CD14-positive monocyte (primary cell): ENCODE data around the gene DPF3. TPM values are rescaled to one million over a fixed set of nuclear protein-coding genes. Genes with fewer than 3 reads are reported as not detected.

ENCODE experiments used
- DNase-seq, 3 donors: peaks; one replicate each; pipeline ENCODE4 v3.0.0-alpha.2; 2011 to 2022
- H2AFZ ChIP-seq: 2 replicates; pipeline ENCODE4 v1.6.0; 2012; ENCODE audit warnings: mild to moderate bottlenecking, low read depth, low read length, inconsistent platforms; ENCODE audit not compliant: insufficient read depth, poor library complexity, severe bottlenecking
- H3K27ac ChIP-seq, 2 donors: 1 replicate in 1 of 2; 2 replicates in 1 of 2; pipeline ENCODE4 v1.5.1; 2012 to 2013; ENCODE audit warnings: low read length in 2 of 2, control low read depth in 1 of 2, inconsistent platforms in 1 of 2, low read depth in 1 of 2, mild to moderate bottlenecking in 1 of 2
- H3K27me3 ChIP-seq, 2 donors: one replicate each; pipeline versions ENCODE4 v1.6.0 to v1.6.1; 2011 to 2013; ENCODE audit warnings: low read length in 2 of 2; ENCODE audit not compliant: control insufficient read depth in 2 of 2, insufficient read depth in 2 of 2
- H3K36me3 ChIP-seq, 2 donors: replicated peaks in 1 of 2; 1 replicate in 1 of 2; 2 replicates in 1 of 2; pipeline versions ENCODE4 v1.5.1 to v1.6.1; 2012 to 2013; ENCODE audit warnings: low read length in 2 of 2, control low read depth in 1 of 2, inconsistent platforms in 1 of 2, mild to moderate bottlenecking in 1 of 2; ENCODE audit not compliant: insufficient read depth in 2 of 2, control insufficient read depth in 1 of 2
- H3K4me1 ChIP-seq, 2 donors: 1 replicate in 1 of 2; 2 replicates in 1 of 2; pipeline versions ENCODE4 v1.5.1 to v1.6.1; 2012 to 2013; ENCODE audit warnings: low read length in 2 of 2, control low read depth in 1 of 2, inconsistent platforms in 1 of 2, mild to moderate bottlenecking in 1 of 2, moderate library complexity in 1 of 2; ENCODE audit not compliant: insufficient read depth in 2 of 2, control insufficient read depth in 1 of 2
- H3K4me2 ChIP-seq: replicated peaks from 2 replicates; pipeline ENCODE3; 2012; ENCODE audit warnings: low read length, moderate library complexity, mild to moderate bottlenecking; ENCODE audit not compliant: poor library complexity, severe bottlenecking; ENCODE audit errors: extremely low read depth
- H3K4me3 ChIP-seq, 3 experiments: fragments of 200-600 bp in 1 of 3; sonication (generic) in 1 of 3; replicated peaks in 1 of 3; 1 replicate in 2 of 3; 2 replicates in 1 of 3; pipeline ENCODE4 v1.5.1; 2011 to 2013; ENCODE audit warnings: low read length in 3 of 3, mild to moderate bottlenecking in 3 of 3, control low read depth in 2 of 3, low read depth in 2 of 3, inconsistent platforms in 1 of 3, moderate library complexity in 1 of 3
- H3K79me2 ChIP-seq: 2 replicates; pipeline ENCODE4 v1.6.0; 2012; ENCODE audit warnings: mild to moderate bottlenecking, control low read depth, inconsistent platforms, low read length, moderate library complexity; ENCODE audit not compliant: insufficient read depth
- H3K9ac ChIP-seq: 2 replicates; pipeline ENCODE4 v1.6.0; 2017; ENCODE audit warnings: low read length, mild to moderate bottlenecking; ENCODE audit not compliant: insufficient read depth, poor library complexity, severe bottlenecking
- H3K9me3 ChIP-seq, 2 donors: replicated peaks in 1 of 2; 1 replicate in 1 of 2; 2 replicates in 1 of 2; pipeline versions ENCODE4 v1.5.1 to v1.6.1; 2012 to 2013; ENCODE audit warnings: low read length in 2 of 2, control low read depth in 1 of 2; ENCODE audit not compliant: control insufficient read depth in 1 of 2, insufficient read depth in 1 of 2
- H4K20me1 ChIP-seq: 2 replicates; pipeline ENCODE4 v1.6.0; 2012; ENCODE audit warnings: mild to moderate bottlenecking, low read length, control low read depth, moderate library complexity; ENCODE audit not compliant: insufficient read depth
- H3K27ac Mint-ChIP-seq, 7 donors: one replicate each; pipeline ENCODE4 v1.8.0; 2020; ENCODE audit warnings: mild to moderate bottlenecking in 7 of 7, mixed read lengths in 7 of 7, moderate library complexity in 6 of 7, inconsistent platforms in 2 of 7
- H3K27me3 Mint-ChIP-seq, 3 donors: one replicate each; pipeline ENCODE4 v1.8.0; 2021 to 2022; ENCODE audit warnings: low read depth in 3 of 3, mild to moderate bottlenecking in 3 of 3, mixed read lengths in 3 of 3, moderate library complexity in 3 of 3, inconsistent platforms in 1 of 3
- H3K36me3 Mint-ChIP-seq, 2 donors: one replicate each; pipeline ENCODE4 v1.8.0; 2020; ENCODE audit warnings: mixed read lengths in 2 of 2, inconsistent platforms in 1 of 2, mild to moderate bottlenecking in 1 of 2
- H3K4me1 Mint-ChIP-seq: one replicate; pipeline ENCODE4 v1.8.0; 2020; ENCODE audit warnings: mild to moderate bottlenecking, mixed read lengths
- H3K4me3 Mint-ChIP-seq, 2 donors: one replicate each; pipeline ENCODE4 v1.8.0; 2020; ENCODE audit warnings: mild to moderate bottlenecking in 2 of 2, mixed read lengths in 2 of 2, moderate library complexity in 1 of 2
- H3K9me3 Mint-ChIP-seq, 7 donors: one replicate each; pipeline ENCODE4 v1.8.0; 2020 to 2022; ENCODE audit warnings: mixed read lengths in 7 of 7, mild to moderate bottlenecking in 6 of 7, moderate library complexity in 6 of 7, inconsistent platforms in 2 of 7
- CTCF ChIP-seq: fragments of 200-600 bp; IDR thresholded peaks from one replicate; pipeline ENCODE4 v1.8.0; 2022; ENCODE audit warnings: antibody characterized with exemption, mild to moderate bottlenecking
- WGBS: methylation state at CpG from one replicate; pipeline ENCODE4 v1.1.5; 2013; ENCODE audit warnings: missing lambda C conversion rate; ENCODE audit not compliant: insufficient coverage; 5-methylcytosine and 5-hydroxymethylcytosine counted together
- intact Hi-C, 2 donors: fragments of 100-400 bp; cut with micrococcal nuclease; formaldehyde crosslinking; loops; one replicate each; pipeline versions ENCODE4 v1.15.0 to v1.15.1; 2023
- polyA plus RNA-seq, 3 donors: library from polyadenylated mRNA; depleted of rRNA in 1 of 3; unstranded in 2 of 3; stranded (reverse) in 1 of 3; fragments of 300-500 nt in 2 of 3; fragments of >200 nt in 1 of 3; fragmentation: Illumina TruSeq in 2 of 3; gene quantifications; 1 replicate in 2 of 3; 2 replicates in 1 of 3; pipeline ENCODE4 v1.2.3, GENCODE V29; 2012 to 2021

DPF3 gene
- polyA plus RNA-seq, 3 donors: 0.33 to 0.39 TPM; not detected in 1

GRCh38 chr14:72928872-72929271 is 35.0 kb upstream of the DPF3 start:
- Mint-ChIP-seq H3K4me3 (no peak overlapping the region), H3K27ac (no peak overlapping the region), H3K36me3 (peaks cover 0 to 4% of the 10 kb centered on the region in 2 donors), H3K4me1 (peaks cover 14% of the 10 kb centered on the region), H3K9me3 (peaks cover 0 to 5% (median 0%) of the 10 kb centered on the region in 7 donors), H3K27me3 (peaks cover 4 to 23% (median 13%) of the 10 kb centered on the region in 3 donors)
- Histone ChIP-seq H3K4me1 (peaks cover 15 to 21% of the 10 kb centered on the region in 2 donors), H3K36me3 (no peaks in the 10 kb centered on the region), H3K27me3 (peaks cover 0 to 6% of the 10 kb centered on the region in 2 donors), H3K9ac (no peak overlapping the region), H3K79me2 (no peaks in the 10 kb centered on the region), H4K20me1 (no peaks in the 10 kb centered on the region), H3K4me2 (no peak overlapping the region), H3K9me3 (no peaks in the 10 kb centered on the region), H2AFZ (no peak overlapping the region), H3K4me3 (no peak overlapping the region), H3K27ac (no peak overlapping the region)
- intact Hi-C loops: no loop called here
- no peak for DNase-seq
- TF ChIP-seq CTCF: no peak
- WGBS: 90% methylated on average over 16 of the region's 21 CpGs

GRCh38 chr14:72926292-72927028 is 32.6 kb upstream of the DPF3 start, which contains the start of gene DCAF4:
DCAF4 (plus strand) TSS chr14:72926464; CDS start chr14:72937979, 11,515 bp downstream.
- no peak for TF ChIP-seq CTCF
- Histone ChIP-seq H3K36me3 (no peaks in the 10 kb centered on the region), H3K4me3 (peak within 1 kb of the TSS; percentile 58 to 79 (median 75)), H3K4me1 (peaks cover 15 to 21% of the 10 kb centered on the region in 2 donors), H3K9ac (peak within 1 kb of the TSS; percentile 61), H3K4me2 (peak within 1 kb of the TSS; percentile 88), H3K27ac (peak within 1 kb of the TSS; percentile 36 to 70), H3K27me3 (peaks cover 0 to 6% of the 10 kb centered on the region in 2 donors), H3K9me3 (no peaks in the 10 kb centered on the region), H3K79me2 (no peaks in the 10 kb centered on the region), H4K20me1 (no peaks in the 10 kb centered on the region), H2AFZ (peak within 1 kb of the TSS; percentile 83)
- peaks cover 0 to 5% (median 0%) of the 10 kb centered on the region in 7 donors for H3K9me3 Mint-ChIP-seq
- peaks cover 14 to 31% (median 15%) of the 10 kb centered on the region in 3 donors for H3K27me3 Mint-ChIP-seq
- DNase-seq: peak; percentile 94 to 98 (median 94)
- H3K36me3 Mint-ChIP-seq: peaks cover 0 to 4% of the 10 kb centered on the region in 2 donors
- peaks cover 14% of the 10 kb centered on the region for H3K4me1 Mint-ChIP-seq
- WGBS: under 1% methylated on average over 50 of the region's 59 CpGs
- H3K4me3 Mint-ChIP-seq: peak within 1 kb of the TSS; percentile 94 to 96
- intact Hi-C loops: no loop called here
- H3K27ac Mint-ChIP-seq: peak within 1 kb of the TSS; percentile 79 to 96 (median 93)
